DMS53 (cell line): ENCODE measurements around the gene TFEC.
A peak's percentile ranks its signal among the peaks of the same experiment; 100 is the strongest.
"Not testable (repeated sequence)": the region's sequence is repeated elsewhere in the genome, so short reads cannot be mapped to it uniquely, and the experiment has no call there.

Experiments used
- DNase-seq: peaks from one replicate; lab custom pipeline; 2025; lab: John Stamatoyannopoulos, UW

TFEC gene, protein sequence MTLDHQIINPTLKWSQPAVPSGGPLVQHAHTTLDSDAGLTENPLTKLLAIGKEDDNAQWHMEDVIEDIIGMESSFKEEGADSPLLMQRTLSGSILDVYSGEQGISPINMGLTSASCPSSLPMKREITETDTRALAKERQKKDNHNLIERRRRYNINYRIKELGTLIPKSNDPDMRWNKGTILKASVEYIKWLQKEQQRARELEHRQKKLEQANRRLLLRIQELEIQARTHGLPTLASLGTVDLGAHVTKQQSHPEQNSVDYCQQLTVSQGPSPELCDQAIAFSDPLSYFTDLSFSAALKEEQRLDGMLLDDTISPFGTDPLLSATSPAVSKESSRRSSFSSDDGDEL

DNA sequence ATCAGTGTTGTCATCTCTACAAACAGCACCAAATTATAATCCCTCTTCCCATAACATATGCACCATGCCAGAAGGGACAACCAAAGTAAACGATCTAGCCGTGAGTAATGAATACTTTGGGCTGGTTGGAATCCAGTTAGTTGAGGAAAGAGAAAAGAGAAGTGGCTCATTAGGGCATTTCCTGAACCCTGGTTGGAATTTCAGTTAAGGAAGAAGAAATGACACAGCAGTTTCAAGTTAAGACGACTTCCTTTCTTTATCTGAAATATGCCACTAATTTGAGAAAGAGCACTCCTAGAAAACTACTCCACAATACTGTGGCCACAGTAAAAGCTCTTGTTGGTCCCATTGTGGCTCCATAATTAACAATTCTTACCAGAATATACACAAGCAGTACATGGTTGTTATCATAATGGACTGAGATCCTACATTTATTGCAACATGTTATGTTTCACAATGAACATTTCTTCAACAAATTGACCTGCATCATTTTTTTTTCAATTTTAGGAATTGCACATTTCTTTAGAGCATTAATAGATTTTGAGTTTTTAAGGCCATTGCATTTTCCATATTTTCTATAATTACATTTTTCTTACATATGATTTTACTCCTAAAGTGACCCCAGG is at the start of gene TFEC:
Gene TFEC, minus strand, starts transcription at position 113 of the 626 bp plus-strand sequence. CDS start 46,322 bp downstream, outside the sequence.
- peak; percentile 18 for DNase-seq

GRCh38 chr7:116075351-116076145 is 45.0 kb upstream of the TFEC start:
- peak; percentile 38 for DNase-seq

DNA sequence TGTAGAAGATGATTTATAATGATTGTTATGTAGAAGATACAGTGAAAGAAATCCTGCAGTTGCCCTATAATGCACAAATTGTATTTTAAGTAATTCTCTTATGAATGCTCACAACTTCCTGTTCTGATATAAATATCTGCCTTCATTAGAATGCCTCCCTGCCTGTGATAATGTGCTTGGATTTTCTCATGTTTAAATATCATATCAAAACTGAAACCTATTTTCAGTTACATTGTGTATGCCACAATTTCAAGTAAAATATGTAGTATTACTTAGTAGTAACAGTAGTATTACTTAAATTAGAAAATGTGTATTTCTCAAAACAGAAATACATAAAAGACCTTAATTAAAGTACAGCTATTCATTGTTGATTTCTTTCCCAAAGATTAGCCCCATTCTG is 41.1 kb upstream of the TFEC start:
- no peak for DNase-seq

- DNase-seq: no peak
Measured at GRCh38 chr7:116064179-116064578, 33.6 kb upstream of the TFEC start.

DNA sequence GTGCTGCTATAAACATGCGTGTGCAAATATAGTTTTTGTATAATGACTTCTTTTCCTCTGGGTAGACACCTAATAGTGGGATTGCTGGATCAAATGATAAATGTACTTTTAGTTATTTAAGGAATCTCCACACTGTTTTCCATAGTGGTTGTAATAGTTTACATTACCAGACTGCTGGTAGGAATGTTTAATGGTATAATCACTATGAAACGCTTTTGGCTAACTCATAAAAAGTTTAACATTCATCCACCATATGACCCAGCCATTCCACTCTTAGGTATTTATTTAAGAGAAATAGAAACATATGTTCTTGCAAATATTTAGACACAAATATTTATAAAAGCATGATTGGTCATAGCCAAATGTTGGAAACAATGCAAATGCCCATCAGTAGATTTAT is 32.1 kb upstream of the TFEC start:
- DNase-seq: no peak

GRCh38 chr7:116052006-116052405 is 21.4 kb upstream of the TFEC start:
- DNase-seq: no peak

- DNase-seq: not testable (repeated sequence)
Measured at GRCh38 chr7:116047261-116047660, 16.7 kb upstream of the TFEC start.

DNA sequence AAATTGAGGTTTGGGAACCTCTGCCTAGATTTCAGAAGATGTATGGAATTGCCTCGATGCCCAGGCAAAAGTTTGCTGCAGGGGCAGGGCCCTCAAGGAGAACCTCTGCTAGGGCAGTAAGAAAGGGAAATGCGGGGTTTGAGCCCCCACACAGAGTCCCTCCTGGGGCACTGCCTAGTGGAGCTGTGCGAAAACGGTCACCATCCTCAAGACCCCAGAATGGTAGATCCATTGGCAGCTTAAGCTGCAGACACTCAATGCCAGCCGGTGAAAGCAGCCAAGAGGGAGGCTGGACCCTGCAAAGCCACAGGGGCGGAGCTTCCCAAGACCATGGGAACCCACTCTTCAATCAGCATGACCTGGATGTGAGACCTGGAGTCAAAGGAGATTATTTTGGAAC is 15.0 kb upstream of the TFEC start:
- no peak for DNase-seq

- no peak for DNase-seq
Measured at GRCh38 chr7:116041615-116042014, 11.1 kb upstream of the TFEC start.

- no peak for DNase-seq
Measured at GRCh38 chr7:116037401-116037800, 6.8 kb upstream of the TFEC start.

DNA sequence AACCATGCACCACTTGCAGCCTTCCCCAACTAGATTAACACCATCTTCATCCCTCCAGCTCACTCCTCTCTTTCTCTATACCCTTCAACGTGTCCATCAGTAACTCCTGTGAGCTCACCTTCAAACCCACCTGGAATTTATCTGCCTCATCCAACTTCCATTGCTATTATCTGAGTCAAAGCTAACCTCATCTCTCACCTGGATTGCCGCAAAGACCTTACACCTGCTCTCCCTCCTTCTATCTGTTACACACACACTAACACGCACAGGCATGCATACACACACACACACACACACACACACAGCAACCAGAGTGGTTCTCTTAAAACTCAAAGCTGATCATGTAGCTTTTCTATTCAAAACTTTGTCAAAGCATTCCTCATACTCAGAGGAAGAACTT is 3.8 kb upstream of the TFEC start:
- DNase-seq: no peak

DNA sequence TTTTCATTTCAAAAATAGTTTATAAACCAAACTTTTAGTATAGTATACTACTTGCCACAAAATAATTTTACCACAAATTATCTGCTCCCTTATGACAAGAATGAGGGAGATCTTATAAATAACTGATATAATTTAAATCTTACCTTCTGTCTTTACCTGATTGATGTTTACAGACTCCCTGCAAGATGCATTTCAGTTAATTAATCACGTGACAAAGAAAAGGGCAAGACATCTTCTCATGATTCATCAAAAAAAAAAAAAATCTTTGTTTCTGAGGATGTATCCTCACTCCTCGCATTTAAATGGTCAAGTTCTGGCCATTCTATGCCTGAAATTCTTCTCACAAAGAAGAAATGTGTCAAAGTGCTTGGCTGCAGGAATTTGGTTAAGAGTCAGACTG is 2.3 kb upstream of the TFEC start:
- DNase-seq: no peak

DNA sequence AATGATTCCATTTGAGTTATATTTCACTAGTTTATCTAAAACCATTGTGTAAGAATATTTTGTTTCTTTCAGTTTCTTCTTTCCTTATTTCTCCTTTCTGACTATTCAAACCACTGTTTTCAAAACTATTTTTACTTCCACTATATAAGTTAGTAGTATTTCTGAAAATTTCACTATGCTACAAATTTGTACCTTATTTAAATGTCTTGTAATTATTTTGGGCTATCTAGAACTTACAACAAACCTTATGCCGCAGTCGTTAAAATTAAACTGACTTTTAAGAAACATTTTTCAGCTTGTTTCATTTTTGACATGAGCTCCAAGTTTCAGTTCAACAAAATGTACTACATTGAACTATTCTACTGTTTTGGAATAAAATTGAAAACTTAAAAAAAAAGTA is 1.8 kb downstream of the TFEC start:
- no peak for DNase-seq

DNA sequence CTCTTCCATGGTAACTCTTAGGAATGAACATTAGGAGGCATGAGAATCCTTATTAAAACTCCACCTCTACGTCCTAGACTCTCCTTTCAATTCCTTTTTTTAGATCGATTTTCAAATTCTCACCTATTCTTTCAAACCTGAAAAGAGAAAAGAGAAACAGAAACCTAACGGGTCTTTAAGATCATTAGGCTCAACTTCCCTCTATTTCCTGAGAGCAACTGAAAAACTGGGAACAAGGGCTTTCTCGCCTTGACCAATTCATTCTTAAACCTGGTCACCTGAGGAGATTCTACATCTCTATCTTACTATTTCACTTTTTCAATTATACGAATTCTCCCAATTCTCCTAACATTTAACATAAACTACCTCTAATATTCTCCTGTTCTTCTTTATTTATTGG is 2.8 kb downstream of the TFEC start:
- DNase-seq: no peak

GRCh38 chr7:116024826-116025809 is 5.4 kb downstream of the TFEC start:
- DNase-seq: peak; percentile 34

DNA sequence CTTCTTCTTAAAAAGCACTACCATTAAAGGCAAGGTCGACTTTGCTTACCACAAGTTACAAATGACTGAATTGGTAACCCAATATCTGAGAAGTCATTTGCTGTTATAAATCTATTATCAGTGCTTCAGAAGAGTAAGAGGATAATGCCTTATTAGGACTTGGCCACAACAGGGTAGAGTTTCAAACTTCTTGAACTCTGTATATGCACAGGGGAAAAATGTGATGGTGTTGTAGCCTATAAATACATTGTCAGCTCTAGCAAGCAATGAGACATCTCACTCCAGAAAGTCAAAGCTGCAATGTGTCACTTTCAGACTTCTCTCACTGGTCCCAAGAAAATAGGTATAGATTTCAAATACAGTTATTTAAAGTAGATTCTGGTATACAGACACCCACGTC is 9.3 kb downstream of the TFEC start:
- no peak for DNase-seq

- DNase-seq: no peak
Measured at GRCh38 chr7:116018731-116019130, 11.8 kb downstream of the TFEC start.

GRCh38 chr7:116013675-116014074 is 16.9 kb downstream of the TFEC start:
- DNase-seq: peak; percentile 12

DNA sequence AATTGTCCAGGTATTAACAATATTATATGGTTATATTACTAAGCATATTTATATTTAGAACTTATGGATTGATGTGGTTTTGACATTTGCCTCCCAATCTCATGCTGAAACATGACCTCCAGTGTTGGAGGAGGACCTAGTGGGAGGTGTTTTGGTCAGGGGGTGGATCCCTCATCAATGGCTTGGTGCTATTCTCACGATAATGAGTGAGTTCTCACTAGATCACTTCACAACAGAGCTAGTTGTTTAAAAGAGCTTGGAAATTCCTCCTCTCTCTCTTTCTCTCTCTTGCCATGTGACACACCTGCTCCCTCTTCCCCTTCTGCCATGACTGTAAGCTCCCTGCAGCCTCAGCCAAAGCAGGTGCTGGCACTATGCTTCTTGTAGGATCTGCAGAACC is 19.0 kb downstream of the TFEC start:
- DNase-seq: no peak

DNA sequence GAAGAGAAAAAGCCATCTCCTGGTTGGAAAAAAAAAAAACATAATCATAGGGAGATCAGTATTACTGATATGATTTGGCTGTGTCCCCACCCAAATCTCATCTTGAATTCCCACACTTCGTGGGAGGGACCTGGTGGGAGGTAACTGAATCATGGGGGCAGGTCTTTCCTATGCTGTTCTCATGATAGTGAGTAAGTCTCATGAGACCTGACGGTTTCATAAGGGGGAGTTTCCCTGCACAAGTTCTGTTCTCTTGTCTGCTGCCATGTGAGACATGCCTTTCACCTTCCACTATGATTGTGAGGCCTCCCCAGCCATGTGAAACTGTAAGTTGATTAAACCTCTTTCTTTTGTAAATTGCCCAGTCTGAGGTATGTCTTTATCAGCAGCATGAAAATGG is 25.8 kb downstream of the TFEC start:
- DNase-seq: not testable (repeated sequence)

- DNase-seq: no peak
Measured at GRCh38 chr7:115997221-115997620, 33.3 kb downstream of the TFEC start.

DNA sequence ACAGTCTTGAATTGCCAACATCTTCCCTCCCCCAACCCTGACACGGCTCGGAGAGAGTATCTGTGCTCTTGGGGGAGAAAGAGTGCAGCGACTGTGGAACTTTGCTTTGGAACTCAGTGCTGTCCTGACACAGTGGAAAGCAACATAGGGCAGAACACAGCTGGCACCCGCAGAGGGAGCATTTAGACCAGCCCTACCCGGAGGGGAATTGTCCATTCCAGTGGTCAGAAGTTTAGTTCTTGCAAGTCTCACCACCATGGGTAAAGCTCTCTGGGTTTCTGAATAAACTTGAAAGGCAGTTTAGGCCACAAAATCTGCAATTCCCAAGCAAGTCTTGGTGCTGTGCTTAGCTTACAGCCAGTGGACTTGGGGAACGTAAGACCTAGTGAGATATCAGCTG is 34.9 kb downstream of the TFEC start:
- DNase-seq: no peak
